SK-N-SH (cell line): Measurements from ENCODE around the gene RAD51B. TPM values are rescaled to one million over a fixed set of nuclear protein-coding genes. Genes with fewer than 3 reads are reported as not detected.
A peak's percentile ranks its signal among the peaks of the same experiment; 100 is the strongest.

Experiments used
- CTCF ChIA-PET: fragments of 300-600, 350-600 bp; formaldehyde crosslinking; extraction: SDS; loops from one replicate; lab custom pipeline; 2021; lab: Yijun Ruan, JAX
- POLR2A ChIA-PET: fragments of 350-600 bp; sonication (Branson Sonifier 250); formaldehyde crosslinking; extraction: SDS; loops from one replicate; lab custom pipeline; 2020; ENCODE audit warnings: antibody characterized with exemption, inconsistent platforms; lab: Yijun Ruan, JAX
- DNase-seq: peaks from one replicate; pipeline ENCODE4 v3.0.0; 2012
- H2AFZ ChIP-seq: fragments of 200-600 bp; sonication (generic); 2 replicates; pipeline ENCODE4 v1.8.1; 2016; ENCODE audit warnings: antibody characterized with exemption, mild to moderate bottlenecking, low read depth
- H3F3A ChIP-seq: fragments of 200-600 bp; sonication (generic); replicated peaks from 2 replicates; pipeline ENCODE3; 2016; ENCODE audit warnings: antibody characterized with exemption, mild to moderate bottlenecking; ENCODE audit not compliant: insufficient read depth
- H3K27ac ChIP-seq, 2 experiments: fragments of 200-500 bp in 1 of 2; fragments of 200-600 bp in 1 of 2; sonication (Bioruptor generic) in 1 of 2; sonication (generic), shearing (Covaris generic) in 1 of 2; 2 replicates each; pipeline versions ENCODE4 v1.5.1 to v1.6.1; 2014 to 2016; ENCODE audit warnings: low read depth in 2 of 2, inconsistent platforms in 1 of 2, low read length in 1 of 2, mild to moderate bottlenecking in 1 of 2, mixed read lengths in 1 of 2
- H3K27me3 ChIP-seq: fragments of 200-600 bp; sonication (generic), shearing (Covaris generic); 2 replicates; pipeline ENCODE4 v1.6.1; 2016; ENCODE audit warnings: mixed run types; ENCODE audit not compliant: insufficient read depth
- H3K36me3 ChIP-seq, 2 experiments: fragments of 200-500 bp in 1 of 2; fragments of 200-600 bp in 1 of 2; sonication (Bioruptor generic) in 1 of 2; sonication (generic) in 1 of 2; replicated peaks in 1 of 2; 2 replicates each; pipeline versions ENCODE3 to v1.5.1; 2014 to 2016; ENCODE audit warnings: low read length in 1 of 2, mild to moderate bottlenecking in 1 of 2; ENCODE audit not compliant: insufficient read depth in 2 of 2, control insufficient read depth in 1 of 2
- H3K4me1 ChIP-seq, 2 experiments: fragments of 200-500 bp in 1 of 2; fragments of 200-600 bp in 1 of 2; sonication (Bioruptor generic) in 1 of 2; sonication (generic), shearing (Covaris generic) in 1 of 2; 2 replicates each; pipeline versions ENCODE4 v1.5.1 to v1.6.1; 2014 to 2016; ENCODE audit warnings: low read depth in 1 of 2, low read length in 1 of 2, mixed run types in 1 of 2; ENCODE audit not compliant: insufficient read depth in 2 of 2, control insufficient read depth in 1 of 2
- H3K4me2 ChIP-seq: fragments of 200-600 bp; sonication (generic), shearing (Covaris generic); 2 replicates; pipeline ENCODE4 v1.6.1; 2017; ENCODE audit warnings: mixed run types
- H3K4me3 ChIP-seq, 2 experiments: fragments of 200-500 bp in 1 of 2; fragments of 200-600 bp in 1 of 2; sonication (Bioruptor generic) in 1 of 2; sonication (generic), shearing (Covaris generic) in 1 of 2; 2 replicates each; pipeline versions ENCODE4 v1.5.1 to v1.8.1; 2014 to 2016; ENCODE audit warnings: low read depth in 2 of 2, inconsistent platforms in 1 of 2, low read length in 1 of 2, mild to moderate bottlenecking in 1 of 2, mixed read lengths in 1 of 2, moderate library complexity in 1 of 2
- H3K79me2 ChIP-seq: fragments of 200-600 bp; sonication (generic); 2 replicates; pipeline ENCODE4 v1.8.1; 2017; ENCODE audit warnings: mild to moderate bottlenecking; ENCODE audit not compliant: insufficient read depth
- H3K9ac ChIP-seq: fragments of 200-600 bp; sonication (generic); 2 replicates; pipeline ENCODE4 v1.6.1; 2017; ENCODE audit warnings: mixed run types
- H3K9me2 ChIP-seq: fragments of 200-600 bp; sonication (generic); 2 replicates; pipeline ENCODE4 v1.6.1; 2017; ENCODE audit warnings: mixed run types
- H3K9me3 ChIP-seq: fragments of 200-600 bp; sonication (generic); 2 replicates; pipeline ENCODE4 v1.6.1; 2017; ENCODE audit warnings: mixed run types, mild to moderate bottlenecking, moderate library complexity
- H4K20me1 ChIP-seq: fragments of 200-600 bp; sonication (generic); 2 replicates; pipeline ENCODE4 v1.6.1; 2017; ENCODE audit warnings: mild to moderate bottlenecking, mixed run types; ENCODE audit not compliant: insufficient read depth
- CTCF ChIP-seq: fragments of 200-600 bp; sonication (generic); IDR thresholded peaks from 2 replicates; pipeline ENCODE4 v1.6.1; 2017; ENCODE audit warnings: antibody characterized with exemption, mild to moderate bottlenecking, moderate library complexity
- ELF1 ChIP-seq: IDR thresholded peaks from 2 replicates; pipeline ENCODE4 v1.4.0; 2012
- FOSL2 ChIP-seq: IDR thresholded peaks from 2 replicates; pipeline ENCODE4 v1.4.0; 2012; ENCODE audit warnings: low read depth, mild to moderate bottlenecking, moderate library complexity, borderline replicate concordance
- FOXJ3 ChIP-seq: sonication (generic); formaldehyde crosslinking; IDR thresholded peaks from 2 replicates; pipeline ENCODE4 v1.5.1; 2020; ENCODE audit warnings: mild to moderate bottlenecking, missing genetic modification reagents
- GABPA ChIP-seq: IDR thresholded peaks from 2 replicates; pipeline ENCODE4 v1.4.0; 2012; ENCODE audit warnings: low read depth, mild to moderate bottlenecking
- GATA2 ChIP-seq: sonication (generic); formaldehyde crosslinking; IDR thresholded peaks from 2 replicates; pipeline ENCODE4 v1.5.0; 2020; ENCODE audit warnings: mild to moderate bottlenecking, missing genetic modification reagents
- JUND ChIP-seq: IDR thresholded peaks from 2 replicates; pipeline ENCODE4 v1.4.0; 2012
- MAX ChIP-seq: IDR thresholded peaks from 2 replicates; pipeline ENCODE4 v1.4.0; 2012; ENCODE audit warnings: low read depth
- MEF2A ChIP-seq: IDR thresholded peaks from 2 replicates; pipeline ENCODE4 v1.4.0; 2012; ENCODE audit warnings: low read depth, borderline replicate concordance
- MXI1 ChIP-seq: IDR thresholded peaks from 2 replicates; pipeline ENCODE4 v1.6.1; 2012; ENCODE audit warnings: mild to moderate bottlenecking, low read depth, low read length, improper control_type of control experiment
- NRF1 ChIP-seq: IDR thresholded peaks from 2 replicates; pipeline ENCODE4 v1.6.1; 2012; ENCODE audit warnings: low read depth, mild to moderate bottlenecking, low read length
- RCOR1 ChIP-seq: fragments of 150-350 bp; IDR thresholded peaks from 2 replicates; pipeline ENCODE4 v1.6.1; 2017; ENCODE audit warnings: antibody characterized with exemption, low read length
- RFX5 ChIP-seq: IDR thresholded peaks from 2 replicates; pipeline ENCODE4 v1.6.1; 2012; ENCODE audit warnings: mild to moderate bottlenecking, improper control_type of control experiment, low read length
- SIN3A ChIP-seq: IDR thresholded peaks from 2 replicates; pipeline ENCODE4 v1.6.1; 2012; ENCODE audit warnings: low read depth, mild to moderate bottlenecking, low read length, moderate library complexity, borderline replicate concordance
- SMC3 ChIP-seq: IDR thresholded peaks from 2 replicates; pipeline ENCODE4 v1.6.1; 2012; ENCODE audit warnings: low read depth, low read length, improper control_type of control experiment
- TAF1 ChIP-seq: IDR thresholded peaks from 2 replicates; pipeline ENCODE4 v1.6.1; 2012; ENCODE audit warnings: low read depth, mild to moderate bottlenecking, low read length, moderate library complexity, borderline replicate concordance
- YY1 ChIP-seq: IDR thresholded peaks from 2 replicates; pipeline ENCODE4 v1.4.0; 2012; ENCODE audit warnings: low read depth, mild to moderate bottlenecking
- ZBTB33 ChIP-seq: IDR thresholded peaks from 2 replicates; pipeline ENCODE4 v1.4.0; 2012; ENCODE audit warnings: low read depth, borderline replicate concordance
- WGBS: methylation state at CpG from one replicate; pipeline ENCODE4 v1.1.6; 2017; ENCODE audit warnings: low lambda C conversion rate; 5-methylcytosine and 5-hydroxymethylcytosine counted together
- polyA plus RNA-seq, 3 experiments: library from polyadenylated mRNA; depleted of rRNA; stranded (reverse); fragments of >200 nt; gene quantifications; 2 replicates each; pipeline ENCODE4 v1.2.3, GENCODE V29; 2012
- TF ChIP-seq, protein P1 (sequence below): IDR thresholded peaks from 2 replicates; pipeline ENCODE4 v1.4.0; 2012; ENCODE audit warnings: low read depth, borderline replicate concordance
- TF ChIP-seq, protein P2 (sequence below): fragments of 150-350 bp; IDR thresholded peaks from 2 replicates; pipeline ENCODE4 v1.6.1; 2017; ENCODE audit warnings: antibody characterized with exemption, low read length, low read depth, borderline replicate concordance

The RAD51B gene
- polyA plus RNA-seq, 1 of the 3 experiments (the other 2 are of a cell fraction), result 6.0 TPM

GRCh38 chr14:68154275-68154674, 334.7 kb downstream of the RAD51B start (continued):
- TF ChIP-seq CTCF, result no peak
- TF ChIP-seq RFX5, result no peak

DNA sequence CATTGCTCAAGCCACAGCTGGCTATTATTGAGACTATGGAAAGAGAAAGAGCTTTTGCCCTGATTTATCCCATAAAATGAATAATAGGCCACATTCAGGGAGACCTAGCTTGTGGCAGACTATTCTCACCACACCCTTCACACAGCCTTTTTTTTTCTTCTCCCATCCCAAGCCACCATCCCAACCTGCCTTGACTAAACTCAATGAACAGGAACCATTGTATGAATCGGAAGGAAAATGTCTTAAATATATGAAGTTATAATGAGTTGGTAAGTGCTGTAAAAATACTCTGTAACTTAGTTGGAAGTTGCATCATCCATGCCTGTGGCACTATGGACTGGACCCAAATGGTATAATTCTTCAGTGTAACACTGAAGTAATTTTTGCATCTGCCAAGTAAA, 338.4 kb downstream of the RAD51B start:
- Histone ChIP-seq H3K4me2 (no peak overlapping the region), H3K9me2 (no peaks in the 10 kb centered on the region), H4K20me1 (no peaks in the 10 kb centered on the region), H2AFZ (no peak overlapping the region), H3K79me2 (no peaks in the 10 kb centered on the region), H3K36me3 (no peaks in the 10 kb centered on the region), H3F3A (no peaks in the 10 kb centered on the region), H3K9me3 (no peaks in the 10 kb centered on the region), H3K27me3 (no peaks in the 10 kb centered on the region), H3K27ac (peak overlapping the region in 1 of 2 experiments; percentile 24; a peak in 2 of 4 replicates), H3K4me1 (peaks cover 0 to 10% of the 10 kb centered on the region in 2 experiments; a peak in 2 of 4 replicates)
- POLR2A ChIA-PET, result no interaction called here
- DNase-seq, result no peak
- TF ChIP-seq MEF2A (no peak), JUND (no peak), FOXJ3 (CRISPR knock-in tag) (no peak), GATA2 (no peak), FOSL2 (no peak), SIN3A (no peak), MAX (no peak), YY1 (no peak), ELF1 (no peak), MXI1 (no peak), NRF1 (no peak), GABPA (no peak), RCOR1 (no peak), ZBTB33 (no peak), TAF1 (no peak), SMC3 (no peak)
- TF ChIP-seq, protein P1, sequence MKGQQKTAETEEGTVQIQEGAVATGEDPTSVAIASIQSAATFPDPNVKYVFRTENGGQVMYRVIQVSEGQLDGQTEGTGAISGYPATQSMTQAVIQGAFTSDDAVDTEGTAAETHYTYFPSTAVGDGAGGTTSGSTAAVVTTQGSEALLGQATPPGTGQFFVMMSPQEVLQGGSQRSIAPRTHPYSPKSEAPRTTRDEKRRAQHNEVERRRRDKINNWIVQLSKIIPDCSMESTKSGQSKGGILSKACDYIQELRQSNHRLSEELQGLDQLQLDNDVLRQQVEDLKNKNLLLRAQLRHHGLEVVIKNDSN, result no peak
- TF ChIP-seq, protein P2, sequence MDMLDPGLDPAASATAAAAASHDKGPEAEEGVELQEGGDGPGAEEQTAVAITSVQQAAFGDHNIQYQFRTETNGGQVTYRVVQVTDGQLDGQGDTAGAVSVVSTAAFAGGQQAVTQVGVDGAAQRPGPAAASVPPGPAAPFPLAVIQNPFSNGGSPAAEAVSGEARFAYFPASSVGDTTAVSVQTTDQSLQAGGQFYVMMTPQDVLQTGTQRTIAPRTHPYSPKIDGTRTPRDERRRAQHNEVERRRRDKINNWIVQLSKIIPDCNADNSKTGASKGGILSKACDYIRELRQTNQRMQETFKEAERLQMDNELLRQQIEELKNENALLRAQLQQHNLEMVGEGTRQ, result no peak
- TF ChIP-seq, all 33 proteins: peak for 0
- CTCF ChIA-PET, result interaction anchor here (1.4 kb wide), 1 partner anchor 631 kb away, joined by 4 read pairs; no protein-coding TSS in a partner anchor
- Histone ChIP-seq H3K4me3 (no peak overlapping the region), H3K9ac (no peak overlapping the region)
- 93% methylated on average over 1 of the region's 1 CpG for whole genome bisulfite sequencing
